ENCODE results near the gene IGFL1. TPM values are rescaled to one million over a fixed set of nuclear protein-coding genes. Genes with fewer than 3 reads are reported as not detected.

IGFL1 gene
- total RNA-seq, 1 experiment from 2014 or later = not detected

DNA sequence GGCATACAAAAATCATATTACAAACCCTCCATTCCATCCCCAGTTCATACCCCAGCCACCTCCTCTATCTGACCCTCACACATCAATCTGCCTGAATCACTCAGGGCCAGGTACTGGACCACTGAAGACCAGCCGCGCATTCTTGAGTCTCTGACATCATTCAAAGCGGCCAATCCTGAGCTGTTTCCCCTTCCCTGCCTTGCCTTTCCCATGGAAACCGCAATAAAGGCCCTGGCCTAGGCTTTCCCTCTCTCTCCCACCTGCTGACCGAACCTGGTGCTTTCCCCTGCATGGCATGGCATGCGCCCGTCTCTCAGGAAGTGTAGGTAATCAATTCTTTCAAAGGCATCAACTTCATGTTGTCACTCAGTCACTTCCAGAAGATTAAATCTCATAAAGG is 49.6 kb downstream of the IGFL1 start:
- no peaks in the 10 kb centered on the region for H3K36me3 Mint-ChIP-seq (ENCODE audit: insufficient read depth, unreplicated experiment)
- BruUV-seq (replicated peaks) = no TSS peak
- TF ChIP-seq, protein P1, sequence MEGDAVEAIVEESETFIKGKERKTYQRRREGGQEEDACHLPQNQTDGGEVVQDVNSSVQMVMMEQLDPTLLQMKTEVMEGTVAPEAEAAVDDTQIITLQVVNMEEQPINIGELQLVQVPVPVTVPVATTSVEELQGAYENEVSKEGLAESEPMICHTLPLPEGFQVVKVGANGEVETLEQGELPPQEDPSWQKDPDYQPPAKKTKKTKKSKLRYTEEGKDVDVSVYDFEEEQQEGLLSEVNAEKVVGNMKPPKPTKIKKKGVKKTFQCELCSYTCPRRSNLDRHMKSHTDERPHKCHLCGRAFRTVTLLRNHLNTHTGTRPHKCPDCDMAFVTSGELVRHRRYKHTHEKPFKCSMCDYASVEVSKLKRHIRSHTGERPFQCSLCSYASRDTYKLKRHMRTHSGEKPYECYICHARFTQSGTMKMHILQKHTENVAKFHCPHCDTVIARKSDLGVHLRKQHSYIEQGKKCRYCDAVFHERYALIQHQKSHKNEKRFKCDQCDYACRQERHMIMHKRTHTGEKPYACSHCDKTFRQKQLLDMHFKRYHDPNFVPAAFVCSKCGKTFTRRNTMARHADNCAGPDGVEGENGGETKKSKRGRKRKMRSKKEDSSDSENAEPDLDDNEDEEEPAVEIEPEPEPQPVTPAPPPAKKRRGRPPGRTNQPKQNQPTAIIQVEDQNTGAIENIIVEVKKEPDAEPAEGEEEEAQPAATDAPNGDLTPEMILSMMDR (IDR thresholded peaks at IDR 0.05; ENCODE audit: unreplicated experiment) = no peak
- intact Hi-C loops (cut with micrococcal nuclease; ENCODE audit: unreplicated experiment) = no loop called here
- no peak overlapping the region for H3K27ac Mint-ChIP-seq (ENCODE audit: unreplicated experiment)
- DNase-seq = no peak
- CTCF ChIA-PET = interaction anchor here (2.0 to 2.1 kb wide), 2 partner anchors 10 to 13 kb away, joined by 4 to 8 read pairs; no protein-coding TSS in a partner anchor
- H3K4me3 Mint-ChIP-seq (ENCODE audit: low read depth, unreplicated experiment) = no peak overlapping the region
- no peaks in the 10 kb centered on the region for H3K4me1 Mint-ChIP-seq (ENCODE audit: low read depth, unreplicated experiment)
- H3K9me3 Mint-ChIP-seq (ENCODE audit: low read depth, unreplicated experiment) = no peaks in the 10 kb centered on the region
- no peaks in the 10 kb centered on the region for H3K27me3 Mint-ChIP-seq (ENCODE audit: unreplicated experiment)

Other genes with a start within 250 kb of the IGFL1 start
- gene CCDC61, start 234.3 kb upstream of the IGFL1 start, total RNA-seq (2022) = 31.0 and 32.7 TPM in 2 replicates
- gene PGLYRP1, start 206.7 kb upstream of the IGFL1 start, total RNA-seq (2022) = not detected in 2 replicates
- gene IGFL4, start 188.7 kb upstream of the IGFL1 start, total RNA-seq (2022) = not detected in 2 replicates
- gene IGFL3, start 105.1 kb upstream of the IGFL1 start, total RNA-seq (2022) = not detected in 2 replicates
- not detected in 2 replicates for gene IGFL2, start 81.5 kb upstream of the IGFL1 start, total RNA-seq (2022)
- gene HIF3A, start 67.3 kb downstream of the IGFL1 start, total RNA-seq (2022) = 0.68 and 1.7 TPM in 2 replicates
- gene PPP5C, start 117.3 kb downstream of the IGFL1 start, total RNA-seq (2022) = 124 and 128 TPM in 2 replicates
- not detected in 2 replicates for gene CCDC8, start 183.8 kb downstream of the IGFL1 start, total RNA-seq (2022)
- gene PNMA8C, start 199.2 kb downstream of the IGFL1 start, total RNA-seq (2022) = not detected in 2 replicates
- gene PNMA8A, start 241.8 kb downstream of the IGFL1 start, total RNA-seq (2022) = 0.49 and 0.61 TPM in 2 replicates